Activated CD4-positive, alpha-beta memory T cell treated with anti-CD3 and anti-CD28 coated beads for 36 hours (primary cell): ENCODE results near the gene ELK3. TPM values are rescaled to one million over a fixed set of nuclear protein-coding genes. Genes with fewer than 3 reads are reported as not detected.
"Not testable (repeated sequence)": the region's sequence is repeated elsewhere in the genome, so short reads cannot be mapped to it uniquely, and the experiment has no call there.

ENCODE experiments used
- CTCF ChIA-PET: fragments of 350-600 bp; sonication (Branson Sonifier 250); formaldehyde crosslinking; loops from one replicate; lab custom pipeline; 2021; ENCODE audit warnings: antibody characterized with exemption, inconsistent platforms; lab: Charles Lee
- POLR2A ChIA-PET: fragments of 350-600 bp; sonication (Branson Sonifier 250); formaldehyde crosslinking; loops from one replicate; lab custom pipeline; 2021; ENCODE audit warnings: antibody characterized with exemption; lab: Charles Lee
- DNase-seq: peaks from one replicate; pipeline ENCODE4 v3.0.0-alpha.2; 2020
- H3K27ac Mint-ChIP-seq: one replicate; pipeline ENCODE4 v1.8.0; 2021; ENCODE audit warnings: mixed read lengths
- H3K27me3 Mint-ChIP-seq: one replicate; pipeline ENCODE4 v1.8.0; 2021; ENCODE audit warnings: mixed read lengths
- H3K36me3 Mint-ChIP-seq: one replicate; pipeline ENCODE4 v1.8.0; 2021; ENCODE audit warnings: mixed read lengths
- H3K4me1 Mint-ChIP-seq: one replicate; pipeline ENCODE4 v1.8.0; 2021; ENCODE audit warnings: low read depth, mixed read lengths
- H3K4me3 Mint-ChIP-seq: one replicate; pipeline ENCODE4 v1.8.0; 2021; ENCODE audit warnings: mild to moderate bottlenecking, mixed read lengths
- H3K9me3 Mint-ChIP-seq: one replicate; pipeline ENCODE4 v1.8.0; 2021; ENCODE audit warnings: mixed read lengths
- intact Hi-C: fragments of 100-400 bp; cut with micrococcal nuclease; formaldehyde crosslinking; loops from one replicate; pipeline ENCODE4 v1.15.1; 2023
- total RNA-seq, 2 experiments: library from RNA; stranded (reverse); gene quantifications; one replicate each; pipeline ENCODE4 v1.2.3, GENCODE V29; 2021

Gene ELK3
- total RNA-seq, 2 experiments from 2014 or later, result 23.9 to 24.1 TPM

GRCh38 chr12:96314723-96315122 lies 120.5 kb downstream of the ELK3 start:
- DNase-seq, result no peak
- ChIA-PET CTCF (no interaction called here), POLR2A (interaction anchor here (0.7 kb wide), 1 partner anchor 83 kb away, joined by 3 read pairs; no protein-coding TSS in a partner anchor)
- peaks cover 8% of the 10 kb centered on the region for H3K36me3 Mint-ChIP-seq
- peaks cover 2% of the 10 kb centered on the region for H3K9me3 Mint-ChIP-seq
- H3K27me3 Mint-ChIP-seq, result no peaks in the 10 kb centered on the region
- peaks cover 20% of the 10 kb centered on the region for H3K4me1 Mint-ChIP-seq
- no peak overlapping the region for H3K4me3 Mint-ChIP-seq
- no peak overlapping the region for H3K27ac Mint-ChIP-seq
- intact Hi-C loops, result no loop called here

GRCh38 chr12:96315741-96316481 lies 121.7 kb downstream of the ELK3 start:
- H3K9me3 Mint-ChIP-seq, intact Hi-C loops, POLR2A ChIA-PET, CTCF ChIA-PET, H3K27me3 Mint-ChIP-seq, DNase-seq, H3K36me3 Mint-ChIP-seq: not testable (repeated sequence)
- H3K27ac Mint-ChIP-seq, result peak overlapping the region; percentile 81
- H3K4me3 Mint-ChIP-seq, result peak overlapping the region; percentile 75
- peaks cover 20% of the 10 kb centered on the region for H3K4me1 Mint-ChIP-seq

GRCh38 chr12:96317801-96318200 lies 123.6 kb downstream of the ELK3 start:
- H3K27ac Mint-ChIP-seq, DNase-seq, H3K9me3 Mint-ChIP-seq, H3K27me3 Mint-ChIP-seq, H3K4me3 Mint-ChIP-seq, CTCF ChIA-PET, POLR2A ChIA-PET, intact Hi-C loops: not testable (repeated sequence)
- H3K4me1 Mint-ChIP-seq, result peaks cover 28% of the 10 kb centered on the region
- peaks cover 15% of the 10 kb centered on the region for H3K36me3 Mint-ChIP-seq

Other genes with a start within 250 kb of the ELK3 start
- under 1 TPM; 0.12 to 0.36 TPM for gene HAL, start 198.0 kb upstream of the ELK3 start, total RNA-seq
- gene LTA4H, start 158.8 kb upstream of the ELK3 start, total RNA-seq, result 100 to 1,000 TPM; 106 to 110 TPM
- 10 to 100 TPM; 34.5 to 35.7 TPM for gene CDK17, start 206.1 kb downstream of the ELK3 start, total RNA-seq